Measurements from ENCODE around the gene MNX1. TPM values are rescaled to one million over a fixed set of nuclear protein-coding genes. Genes with fewer than 3 reads are reported as not detected.

Gene MNX1
- total RNA-seq, 4 donors from 2014 or later: 11.7 to 23.2 (median 13.1) TPM

- TF ChIP-seq POLR2A (IDR thresholded peaks at IDR 0.05) (no peak), EP300 (IDR thresholded peaks at IDR 0.05; ENCODE audit: low read depth) (no peak), CTCF (IDR thresholded peaks at IDR 0.05) (no peak), POLR2AphosphoS5 (IDR thresholded peaks at IDR 0.05) (no peak)
- no peak overlapping the region for H3K4me3 ChIP-seq
- H3K27ac ChIP-seq: no peak overlapping the region
- DNase-seq: no peak
- H3K4me1 ChIP-seq: no peaks in the 10 kb centered on the region
- in situ Hi-C loops (cut with MboI; ENCODE audit: low pct_ligation_motif_present in 1 of 4, low pct_unique_long_range_greater_than_20kb in 1 of 4, low sequenced_read_pairs in 3 of 4) (loop anchor here in 3 of 4 donors (10.0 to 25.0 kb wide), 3 partner anchors 62 to 246 kb away; partner anchors contain the start of gene UBE3C (in 2 of the 3)), intact Hi-C loops (cut with DNase I; ENCODE audit: low total_unique reads) (no loop called here)
- 93% methylated on average over 3 to 8 of the region's 8 CpGs for WGBS, 2 donors (ENCODE audit: low coverage in 1 of 2)
- peaks cover 0 to 42% (median 16%) of the 10 kb centered on the region in 4 donors for H3K36me3 ChIP-seq
- H3K27me3 ChIP-seq: no peaks in the 10 kb centered on the region
- no peaks in the 10 kb centered on the region for H3K9me3 ChIP-seq
Measured at GRCh38 chr7:156966387-156966786, 44.1 kb downstream of the MNX1 start.

GRCh38 chr7:156964971-156965370 is 45.5 kb downstream of the MNX1 start:
- intact Hi-C loops (cut with DNase I; ENCODE audit: low total_unique reads): no loop called here
- H3K36me3 ChIP-seq: peaks cover 0 to 51% (median 22%) of the 10 kb centered on the region in 4 donors
- H3K4me1 ChIP-seq: no peaks in the 10 kb centered on the region
- no peak for DNase-seq
- no peaks in the 10 kb centered on the region for H3K9me3 ChIP-seq
- TF ChIP-seq POLR2A (IDR thresholded peaks at IDR 0.05) (no peak), POLR2AphosphoS5 (IDR thresholded peaks at IDR 0.05) (no peak), EP300 (IDR thresholded peaks at IDR 0.05; ENCODE audit: low read depth) (no peak), CTCF (IDR thresholded peaks at IDR 0.05) (no peak)
- H3K4me3 ChIP-seq: no peak overlapping the region
- in situ Hi-C loops (cut with MboI; ENCODE audit: low pct_ligation_motif_present in 1 of 4, low pct_unique_long_range_greater_than_20kb in 1 of 4, low sequenced_read_pairs in 3 of 4): loop anchor here in 3 of 4 donors (10.0 to 25.0 kb wide), 3 partner anchors 60 to 247 kb away; partner anchors contain the start of gene UBE3C (in 2 of the 3)
- no peak overlapping the region for H3K27ac ChIP-seq
- H3K27me3 ChIP-seq: no peaks in the 10 kb centered on the region
- WGBS, 2 donors (ENCODE audit: low coverage in 1 of 2): 84 to 98% methylated on average over 5 to 11 of the region's 11 CpGs

GRCh38 chr7:156963472-156963871 is 47.0 kb downstream of the MNX1 start:
- H3K4me3 ChIP-seq: no peak overlapping the region
- intact Hi-C loops (cut with DNase I; ENCODE audit: low total_unique reads) (no loop called here), in situ Hi-C loops (cut with MboI; ENCODE audit: low pct_ligation_motif_present in 1 of 4, low pct_unique_long_range_greater_than_20kb in 1 of 4, low sequenced_read_pairs in 3 of 4) (loop anchor here in 3 of 4 donors (10.0 to 25.0 kb wide), 3 partner anchors 59 to 249 kb away; partner anchors contain the start of gene UBE3C (in 2 of the 3))
- H3K27me3 ChIP-seq: no peaks in the 10 kb centered on the region
- DNase-seq: no peak
- 90 to 92% methylated on average over 7 to 12 of the region's 12 CpGs for WGBS, 2 donors (ENCODE audit: low coverage in 1 of 2)
- H3K27ac ChIP-seq: no peak overlapping the region
- TF ChIP-seq EP300 (IDR thresholded peaks at IDR 0.05; ENCODE audit: low read depth) (no peak), POLR2A (IDR thresholded peaks at IDR 0.05) (no peak), POLR2AphosphoS5 (IDR thresholded peaks at IDR 0.05) (no peak), CTCF (IDR thresholded peaks at IDR 0.05) (no peak)
- no peaks in the 10 kb centered on the region for H3K4me1 ChIP-seq
- H3K36me3 ChIP-seq: peaks cover 0 to 57% (median 26%) of the 10 kb centered on the region in 4 donors
- no peaks in the 10 kb centered on the region for H3K9me3 ChIP-seq

GRCh38 chr7:156962897-156963296 is 47.6 kb downstream of the MNX1 start:
- in situ Hi-C loops (cut with MboI; ENCODE audit: low pct_ligation_motif_present in 1 of 4, low pct_unique_long_range_greater_than_20kb in 1 of 4, low sequenced_read_pairs in 3 of 4): loop anchor here in 3 of 4 donors (10.0 to 25.0 kb wide), 3 partner anchors 58 to 249 kb away; partner anchors contain the start of gene UBE3C (in 2 of the 3)
- Histone ChIP-seq H3K36me3 (peaks cover 0 to 62% (median 27%) of the 10 kb centered on the region in 4 donors), H3K4me1 (no peaks in the 10 kb centered on the region), H3K9me3 (no peaks in the 10 kb centered on the region), H3K27me3 (no peaks in the 10 kb centered on the region), H3K4me3 (no peak overlapping the region), H3K27ac (no peak overlapping the region)
- TF ChIP-seq POLR2A (IDR thresholded peaks at IDR 0.05): no peak
- no peak for TF ChIP-seq CTCF (IDR thresholded peaks at IDR 0.05)
- TF ChIP-seq POLR2AphosphoS5 (IDR thresholded peaks at IDR 0.05): no peak
- no peak for TF ChIP-seq EP300 (IDR thresholded peaks at IDR 0.05; ENCODE audit: low read depth)
- intact Hi-C loops (cut with DNase I; ENCODE audit: low total_unique reads): no loop called here
- no peak for DNase-seq
- WGBS, 2 donors (ENCODE audit: low coverage in 1 of 2): 96% methylated on average over 14 to 16 of the region's 16 CpGs
